DMS153 (cell line): ENCODE results near the gene NCDN.

Experiments used
- DNase-seq: peaks from one replicate; lab custom pipeline; 2025; lab: John Stamatoyannopoulos, UW

NCDN gene, protein sequence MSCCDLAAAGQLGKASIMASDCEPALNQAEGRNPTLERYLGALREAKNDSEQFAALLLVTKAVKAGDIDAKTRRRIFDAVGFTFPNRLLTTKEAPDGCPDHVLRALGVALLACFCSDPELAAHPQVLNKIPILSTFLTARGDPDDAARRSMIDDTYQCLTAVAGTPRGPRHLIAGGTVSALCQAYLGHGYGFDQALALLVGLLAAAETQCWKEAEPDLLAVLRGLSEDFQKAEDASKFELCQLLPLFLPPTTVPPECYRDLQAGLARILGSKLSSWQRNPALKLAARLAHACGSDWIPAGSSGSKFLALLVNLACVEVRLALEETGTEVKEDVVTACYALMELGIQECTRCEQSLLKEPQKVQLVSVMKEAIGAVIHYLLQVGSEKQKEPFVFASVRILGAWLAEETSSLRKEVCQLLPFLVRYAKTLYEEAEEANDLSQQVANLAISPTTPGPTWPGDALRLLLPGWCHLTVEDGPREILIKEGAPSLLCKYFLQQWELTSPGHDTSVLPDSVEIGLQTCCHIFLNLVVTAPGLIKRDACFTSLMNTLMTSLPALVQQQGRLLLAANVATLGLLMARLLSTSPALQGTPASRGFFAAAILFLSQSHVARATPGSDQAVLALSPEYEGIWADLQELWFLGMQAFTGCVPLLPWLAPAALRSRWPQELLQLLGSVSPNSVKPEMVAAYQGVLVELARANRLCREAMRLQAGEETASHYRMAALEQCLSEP

DNA sequence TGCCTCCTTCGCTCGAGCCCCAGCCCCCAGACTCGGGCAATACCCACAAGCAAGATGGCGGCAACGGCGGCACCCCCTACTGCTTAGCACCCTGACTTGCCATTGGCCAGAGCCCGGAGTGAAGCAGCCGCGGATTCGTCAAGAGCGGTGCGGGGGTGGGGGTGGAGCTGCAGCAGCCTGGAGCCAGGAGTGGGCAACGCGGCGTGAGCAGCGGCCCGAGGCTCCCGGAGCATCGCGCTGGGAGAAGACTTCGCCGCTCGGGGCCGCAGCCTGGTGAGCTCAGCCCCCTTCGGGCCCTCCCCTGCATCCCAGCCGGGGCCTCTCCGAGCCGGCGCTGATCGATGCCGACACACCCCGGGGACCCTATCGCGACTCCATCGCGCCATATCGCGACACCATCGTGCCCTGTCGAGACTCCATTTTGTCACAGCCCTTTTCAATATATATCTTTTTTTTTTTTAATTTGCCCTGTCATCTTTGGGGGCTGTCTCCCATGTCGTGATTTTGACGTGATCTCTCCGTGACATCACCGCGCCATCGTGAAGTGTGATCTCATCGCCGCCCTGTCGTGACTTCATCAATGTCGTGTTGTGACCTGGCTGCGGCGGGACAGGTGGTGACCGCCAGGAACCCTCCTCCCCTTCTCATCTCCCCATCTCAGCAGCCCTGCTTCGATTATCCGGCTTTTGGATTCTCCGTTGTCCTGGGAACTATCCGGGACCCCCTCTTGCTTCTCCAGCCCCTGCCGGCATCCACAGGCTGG lies at the start of gene NCDN:
Gene NCDN (plus strand): TSS at position 189 of the 763 bp plus-strand sequence. CDS start 392 bp downstream, at position 581.
- peak; percentile 99 for DNase-seq

DNA sequence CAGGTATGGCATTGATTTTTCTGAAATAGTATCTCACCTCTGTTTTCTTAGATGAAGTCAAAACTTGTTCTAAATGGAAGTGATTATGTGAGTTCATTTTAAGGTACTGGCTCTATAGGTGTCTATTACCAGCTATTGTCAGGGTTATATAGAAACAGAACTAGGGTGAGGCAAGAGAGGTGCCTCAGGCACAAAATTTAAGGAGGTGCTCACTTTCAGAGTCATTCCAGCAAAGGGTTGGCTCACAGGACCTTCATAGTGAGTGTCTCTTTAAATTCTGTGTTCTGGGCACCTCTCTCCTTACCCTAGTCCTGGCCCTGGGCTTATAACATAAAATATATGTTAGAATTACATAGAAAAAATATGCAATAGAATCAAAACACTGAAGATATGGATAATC lies 49.7 kb upstream of the NCDN start:
- DNase-seq = no peak

DNA sequence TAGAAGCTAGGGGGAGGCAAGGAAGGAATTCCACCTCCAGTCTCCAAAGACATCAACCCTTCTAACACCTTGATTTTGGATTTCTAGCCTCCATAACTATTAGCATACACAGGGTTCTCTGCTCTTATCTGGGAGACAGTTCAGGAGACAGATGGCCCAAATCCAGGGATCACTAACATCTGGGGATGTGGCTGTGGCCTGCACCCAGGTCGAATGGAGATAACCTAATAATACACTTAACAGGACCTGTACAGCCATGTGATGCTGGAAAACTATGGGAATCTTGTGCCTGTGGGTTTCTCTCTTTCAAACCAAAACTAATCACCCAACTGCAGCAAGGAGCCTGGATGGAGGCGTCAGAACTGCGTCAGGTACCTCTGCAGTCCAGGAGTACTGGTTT lies 48.0 kb upstream of the NCDN start:
- no peak for DNase-seq

DNA sequence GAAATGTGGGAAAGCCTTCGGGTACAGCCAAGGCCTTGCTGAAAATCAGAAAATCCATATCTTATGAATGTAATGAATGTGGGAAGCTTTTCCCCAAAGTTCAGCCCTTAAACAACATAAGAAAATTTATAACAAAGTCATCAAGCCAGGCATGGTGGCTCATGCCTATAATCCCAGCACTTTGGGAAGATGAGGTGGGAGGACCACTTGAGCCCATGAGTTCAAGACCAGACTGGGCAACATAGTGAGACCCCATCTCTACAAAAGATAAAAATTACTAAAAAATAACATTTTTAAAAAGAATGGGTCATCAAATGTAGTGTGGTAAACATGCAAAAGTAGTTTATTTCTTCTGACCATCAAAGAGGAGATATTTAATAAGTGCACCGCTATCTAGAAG lies 46.3 kb upstream of the NCDN start:
- no peak for DNase-seq

DNA sequence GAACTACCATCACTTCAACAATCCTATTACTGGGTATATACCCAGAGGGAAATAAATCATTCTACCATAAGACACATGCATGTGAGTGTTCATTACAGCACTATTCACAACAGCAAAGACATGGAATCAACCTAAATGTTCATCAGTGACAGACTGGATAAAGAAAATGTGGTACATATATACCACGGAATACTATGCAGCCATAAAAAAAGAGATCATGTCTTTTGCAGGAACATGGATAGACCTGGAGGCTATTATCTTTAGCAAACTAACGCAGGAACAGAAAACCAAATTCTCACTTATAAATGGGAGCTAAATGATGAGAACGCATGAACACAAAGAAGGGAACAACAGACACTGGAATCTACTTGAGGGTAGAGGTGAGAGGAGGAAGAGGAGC lies 39.4 kb upstream of the NCDN start:
- no peak for DNase-seq

DNA sequence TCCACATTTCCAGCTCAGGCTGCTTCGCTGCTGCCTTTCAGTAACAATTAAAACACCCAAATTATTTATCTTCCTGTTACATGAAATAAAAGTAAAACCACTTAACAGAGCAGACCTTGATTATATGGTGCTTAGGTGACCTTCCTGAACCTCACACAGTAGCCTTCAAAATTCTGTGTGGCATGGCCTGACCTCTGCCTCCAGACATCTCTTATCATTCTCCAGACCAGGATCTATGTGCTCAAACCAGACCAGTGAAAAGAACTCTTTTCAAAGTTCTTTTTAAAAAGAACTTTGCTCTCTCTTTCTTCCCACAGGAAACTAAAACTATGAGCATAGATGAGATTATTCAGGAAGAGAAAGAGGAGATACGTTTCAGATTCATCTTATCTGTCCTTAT lies 38.2 kb upstream of the NCDN start:
- DNase-seq = no peak

DNA sequence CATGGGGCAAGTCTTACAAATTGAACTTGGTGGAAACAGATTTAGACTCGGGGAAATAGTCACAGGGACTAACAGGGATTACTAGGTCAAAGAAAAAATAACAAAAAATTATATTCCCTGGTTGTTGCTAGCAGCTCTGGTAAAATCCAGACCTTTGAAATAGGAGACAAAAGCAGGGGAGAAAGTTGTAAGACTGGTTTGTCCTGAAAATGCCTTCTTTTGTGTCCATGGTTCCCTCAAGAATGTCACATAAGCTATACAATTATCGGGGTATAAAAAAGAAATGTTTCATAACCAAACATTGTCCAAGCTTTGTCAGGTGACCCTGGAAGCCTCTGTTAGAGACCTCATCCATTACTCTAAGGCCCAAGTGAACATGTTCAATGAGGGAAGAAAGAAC lies 33.5 kb upstream of the NCDN start:
- peak; percentile 17 for DNase-seq

DNA sequence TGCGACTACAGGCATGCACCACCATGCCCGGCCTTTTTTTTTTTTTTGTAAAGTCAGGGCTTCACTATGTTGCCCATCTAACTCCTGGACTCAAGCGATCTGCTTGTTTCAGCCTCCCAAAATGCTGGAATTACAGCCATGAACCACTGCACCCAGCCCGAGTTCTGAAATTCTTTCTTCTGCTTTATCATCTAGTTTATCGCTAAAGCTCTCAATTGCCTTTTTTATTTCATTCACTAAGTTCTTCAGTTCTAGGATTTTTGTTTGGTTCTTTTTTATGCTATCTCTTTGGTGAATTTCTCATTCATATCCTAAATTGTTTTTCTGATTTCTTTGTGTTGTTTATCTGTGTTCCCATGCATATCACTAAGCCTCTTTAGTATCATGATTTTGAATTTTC lies 27.4 kb upstream of the NCDN start:
- no peak for DNase-seq

DNA sequence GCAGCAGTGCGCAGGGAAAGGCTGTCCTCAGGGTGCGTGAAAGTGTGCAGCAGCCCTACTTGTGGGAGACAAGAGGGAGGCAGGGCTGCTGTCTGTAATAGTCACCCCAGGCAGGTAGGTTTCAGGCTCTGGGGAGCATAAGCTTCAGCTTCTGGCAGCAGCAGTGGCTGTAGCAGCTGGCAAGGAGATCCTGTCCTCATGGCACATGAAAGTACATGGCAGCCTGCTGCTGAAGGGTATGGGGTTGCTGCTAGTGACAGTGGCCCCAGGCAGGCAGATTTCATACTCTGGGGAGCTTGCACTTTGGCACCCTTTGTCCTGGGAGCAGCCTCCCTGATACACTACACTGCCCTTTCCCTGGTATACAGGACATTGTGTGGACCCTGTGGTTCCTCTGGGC lies 26.7 kb upstream of the NCDN start:
- no peak for DNase-seq

DNA sequence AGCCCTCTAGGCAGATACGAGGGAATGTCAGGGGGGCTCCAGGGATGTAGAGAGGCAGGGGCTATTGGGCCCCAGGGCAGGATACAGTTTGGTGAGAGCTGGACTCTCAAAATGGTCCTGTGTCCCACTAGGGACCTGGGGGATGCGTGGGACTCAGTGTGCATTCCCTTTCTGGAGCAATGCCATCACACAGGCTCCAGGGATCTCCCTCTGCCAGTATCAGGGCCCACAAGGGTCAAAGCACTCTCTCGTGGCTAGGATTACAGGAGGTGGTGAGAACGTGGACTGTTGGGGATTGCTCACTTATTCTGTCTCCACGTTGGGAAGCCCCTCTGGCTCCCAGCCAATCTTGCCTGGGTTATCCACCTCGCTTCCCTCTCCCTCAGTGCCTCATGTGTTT lies 26.2 kb upstream of the NCDN start:
- no peak for DNase-seq

DNA sequence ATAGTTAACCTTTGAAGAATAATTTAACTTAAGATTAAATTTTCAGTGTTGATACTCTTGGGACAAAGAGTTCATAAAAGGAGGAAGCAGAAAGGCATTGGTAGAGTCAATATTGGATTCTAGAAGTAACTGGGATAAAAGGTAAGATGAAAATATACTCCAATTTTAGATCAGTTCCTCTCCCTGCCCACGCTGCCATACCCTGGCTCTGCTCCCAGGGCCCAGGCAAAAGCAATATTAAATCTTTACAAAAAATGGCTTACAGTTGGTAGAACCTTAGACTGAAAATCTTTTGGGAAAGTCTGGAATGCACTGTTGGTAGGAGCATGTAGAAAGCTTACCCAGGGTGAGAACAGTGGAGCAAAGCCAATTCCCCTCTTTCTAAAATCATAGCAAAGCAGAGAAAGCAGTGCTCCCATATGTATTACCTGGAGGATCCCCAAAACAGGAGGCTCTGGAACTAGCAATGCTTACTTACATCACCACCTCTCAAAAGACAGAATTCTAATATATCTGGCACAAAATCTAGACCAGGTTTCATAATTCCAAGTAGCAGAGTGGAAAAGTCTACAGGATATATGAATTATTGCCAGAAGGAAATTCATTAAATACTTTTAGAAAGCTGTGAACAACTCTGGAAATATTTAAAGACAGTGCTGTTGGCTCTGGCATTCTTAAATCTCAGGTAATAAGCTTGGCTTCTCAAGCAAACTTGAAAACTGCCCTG lies 24.9 kb upstream of the NCDN start:
- no peak for DNase-seq

DNA sequence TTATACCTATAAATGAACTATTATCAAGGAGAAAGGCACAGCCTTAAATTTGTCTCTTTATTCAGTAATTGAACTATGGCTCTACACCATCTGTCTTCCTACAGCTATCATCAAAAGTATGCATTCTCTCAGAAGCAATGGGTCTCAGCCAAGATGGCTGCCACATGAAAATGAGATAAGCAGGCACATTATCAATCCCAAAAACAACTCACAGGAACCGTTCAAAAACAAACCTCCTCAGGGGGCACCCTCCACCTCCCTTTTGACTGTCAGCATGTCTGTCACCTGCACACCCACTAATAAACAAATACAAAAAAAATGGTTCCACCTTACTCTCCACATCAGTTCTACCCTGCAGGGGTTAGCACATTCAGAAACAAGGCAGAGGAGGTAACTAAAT lies 24.0 kb upstream of the NCDN start:
- DNase-seq = no peak

DNA sequence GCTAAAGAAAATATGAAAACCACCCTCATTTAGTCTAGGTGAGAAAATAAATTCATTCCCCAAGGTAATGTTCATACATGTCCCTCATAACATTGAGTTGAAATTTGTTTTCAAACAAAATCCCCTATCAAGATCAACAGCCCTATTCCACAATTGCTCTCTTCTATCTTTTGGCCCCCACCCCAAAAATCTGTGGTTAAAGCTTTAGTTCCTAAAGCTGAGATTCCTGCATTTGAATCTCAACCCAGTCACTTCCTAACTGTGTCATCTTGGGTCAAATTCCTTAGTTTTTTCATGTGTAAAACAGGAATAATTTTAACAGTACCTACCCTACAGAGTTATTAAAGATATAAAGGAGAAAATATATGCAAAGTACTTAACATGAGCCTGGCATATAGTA lies 22.4 kb upstream of the NCDN start:
- DNase-seq = no peak

DNA sequence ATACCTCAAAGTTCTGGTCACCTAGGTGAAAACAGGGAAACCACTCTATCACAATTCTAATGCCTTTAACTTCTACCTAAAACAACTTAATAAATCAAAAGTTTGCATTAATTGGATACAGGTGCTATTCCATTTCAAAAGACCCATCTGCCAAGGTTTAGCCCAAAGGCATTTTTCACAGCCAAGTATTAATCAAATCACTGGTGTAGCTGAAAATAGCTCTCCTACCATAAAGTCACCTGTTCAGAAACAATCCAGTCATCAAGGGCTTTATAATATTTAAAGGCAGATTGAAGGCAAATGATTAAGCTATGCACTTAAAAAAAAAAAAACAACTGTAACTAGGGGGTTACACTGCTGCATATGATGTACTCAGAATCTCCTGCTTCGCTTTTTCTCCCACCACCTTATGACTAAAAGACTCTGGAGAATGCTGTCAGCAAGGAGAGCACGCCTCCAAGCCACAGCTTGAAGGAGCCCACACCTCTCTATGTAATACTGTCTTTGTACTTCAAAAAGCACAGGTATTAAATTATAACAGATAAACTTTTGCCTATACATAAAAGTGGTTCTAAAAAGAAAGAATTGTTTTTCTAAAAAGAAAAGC lies 20.9 kb upstream of the NCDN start:
- DNase-seq = no peak

DNA sequence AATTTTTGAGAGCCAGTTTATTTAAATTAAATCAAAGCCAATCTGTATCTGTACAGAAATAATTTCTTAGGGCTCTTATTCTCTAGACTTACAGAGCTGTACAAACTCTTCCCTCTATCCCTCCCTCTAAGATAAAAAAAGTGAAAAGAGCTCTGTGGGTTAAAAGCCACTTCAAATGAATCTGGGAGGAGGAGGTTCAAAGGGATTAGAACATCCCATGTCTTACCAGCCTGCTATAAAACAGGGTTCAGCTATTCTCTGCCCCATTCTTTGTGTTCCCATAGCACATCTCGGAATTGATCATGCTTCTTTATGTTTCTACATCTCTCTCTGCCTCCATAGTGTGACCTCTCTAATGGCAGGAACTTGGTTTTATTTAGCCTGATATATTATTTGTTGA lies 19.8 kb upstream of the NCDN start:
- no peak for DNase-seq

DNA sequence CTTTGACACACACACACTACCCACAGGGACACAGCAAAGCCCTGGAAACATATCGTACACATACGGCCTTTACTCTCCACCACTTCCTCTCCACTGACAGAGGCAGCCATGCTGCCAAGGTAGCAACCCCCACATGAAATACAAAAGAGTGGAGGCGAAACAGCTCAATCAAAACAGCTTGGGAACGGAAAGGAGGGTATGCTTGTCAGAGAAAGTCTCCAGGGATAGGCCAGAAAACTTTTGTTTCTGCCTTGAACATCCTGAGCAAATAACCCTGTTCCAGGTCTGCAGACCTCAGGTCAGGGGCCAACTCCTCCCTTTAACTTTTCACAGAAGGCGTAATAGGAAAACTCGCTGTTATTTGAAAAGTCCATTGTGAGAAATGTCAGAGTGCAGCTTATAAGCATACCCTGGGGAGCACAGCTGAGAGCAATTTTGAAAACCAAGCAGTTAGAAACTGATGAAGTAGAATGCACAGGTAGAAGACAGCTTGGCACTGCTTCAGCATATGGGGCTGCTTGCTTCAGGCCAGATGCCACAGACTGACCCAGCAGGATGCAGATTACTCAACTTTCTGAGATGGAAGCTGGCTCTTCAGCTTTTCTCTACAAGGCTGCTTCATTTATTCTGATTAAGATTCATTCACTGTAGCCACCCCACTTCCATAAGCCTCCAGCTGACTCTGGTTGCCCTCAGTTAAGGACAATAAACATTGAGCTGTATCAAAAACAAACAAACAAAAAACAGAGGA lies 18.4 kb upstream of the NCDN start:
- peak; percentile 61 for DNase-seq

DNA sequence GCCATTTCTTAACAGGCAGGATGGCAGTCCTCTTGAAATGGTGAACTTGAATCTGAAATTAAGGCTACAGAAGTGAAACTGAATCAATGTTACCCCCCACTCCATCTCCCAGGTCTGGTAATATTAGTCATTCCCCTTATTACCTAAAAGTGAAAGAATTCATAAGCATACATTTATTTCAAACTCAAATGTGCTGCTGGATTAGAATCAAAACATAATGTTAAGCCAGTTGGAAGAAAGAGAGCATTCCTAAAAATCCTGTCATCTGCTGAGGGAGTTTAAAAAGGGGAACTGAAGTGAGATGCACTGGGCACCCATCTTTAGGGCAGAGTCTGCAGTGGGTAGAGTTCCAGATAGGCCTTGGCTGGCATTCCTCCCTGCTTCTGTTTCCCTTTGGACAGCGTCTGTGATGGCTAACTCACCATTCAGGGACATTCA lies 17.8 kb upstream of the NCDN start:
- DNase-seq = no peak

DNA sequence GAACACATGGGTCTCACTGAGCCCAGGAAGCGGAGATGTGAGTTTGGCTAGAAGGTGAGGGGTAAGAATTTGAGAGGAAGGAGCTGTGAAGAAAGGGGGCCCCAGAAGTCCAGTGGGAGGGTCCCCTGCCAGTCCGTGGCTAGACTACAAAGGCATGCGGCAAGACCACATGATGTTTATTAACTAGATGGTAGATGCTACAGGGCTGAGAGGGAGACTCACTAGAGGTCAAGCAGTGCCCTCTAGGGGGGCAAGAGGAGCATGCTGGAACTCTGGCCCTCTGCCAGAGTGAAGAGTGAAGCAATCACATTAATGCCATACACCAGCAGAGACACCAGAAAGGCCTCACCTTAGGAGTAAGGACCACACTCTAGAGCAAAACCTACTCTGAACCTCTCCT lies 12.6 kb upstream of the NCDN start:
- DNase-seq = peak; percentile 78

DNA sequence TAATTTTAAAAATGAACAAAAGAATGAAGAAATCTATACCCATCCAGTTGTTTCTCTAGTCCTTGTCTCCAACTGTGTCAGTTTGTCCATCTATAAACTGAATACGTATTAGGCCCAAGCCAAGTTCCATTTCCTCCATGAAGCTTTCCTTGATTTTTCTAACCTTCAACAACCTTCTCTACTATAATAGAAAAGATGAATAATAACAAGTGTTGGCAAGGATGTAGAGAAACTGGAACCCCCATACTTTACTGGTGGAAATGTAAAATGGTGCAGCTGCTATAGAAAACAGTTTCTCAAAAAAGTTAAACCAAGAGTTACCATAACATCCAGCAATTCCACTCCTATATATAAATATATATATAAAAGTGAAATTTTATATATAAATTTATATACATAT lies 11.0 kb upstream of the NCDN start:
- no peak for DNase-seq

DNA sequence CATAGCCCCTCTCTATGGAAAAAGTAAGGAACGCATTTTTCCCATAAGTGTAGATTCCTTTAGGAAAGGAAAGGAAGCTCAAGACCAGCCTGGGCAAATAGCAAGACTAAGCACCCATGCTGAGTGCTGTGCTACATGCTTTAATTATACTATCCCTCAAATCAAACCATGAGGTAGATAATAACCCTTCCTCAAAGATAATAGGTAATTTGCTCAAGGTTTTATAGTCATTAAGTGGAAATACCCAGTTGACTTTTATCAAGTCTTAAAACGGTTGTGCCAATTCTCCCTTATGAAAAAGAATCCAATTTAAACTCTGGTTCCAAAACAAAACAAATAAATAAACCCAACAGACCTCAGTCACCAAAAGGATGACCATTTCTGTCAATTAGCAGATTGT lies 3.7 kb upstream of the NCDN start:
- DNase-seq = no peak
